ENCODE measurements around the gene SMC3. TPM values are rescaled to one million over a fixed set of nuclear protein-coding genes. Genes with fewer than 3 reads are reported as not detected.
"Not testable (repeated sequence)": the region's sequence is repeated elsewhere in the genome, so short reads cannot be mapped to it uniquely, and the experiment has no call there.

The SMC3 gene
- total and polyA plus RNA-seq, 5 donors, result 17.2 to 26.0 (median 23.5) TPM

DNA sequence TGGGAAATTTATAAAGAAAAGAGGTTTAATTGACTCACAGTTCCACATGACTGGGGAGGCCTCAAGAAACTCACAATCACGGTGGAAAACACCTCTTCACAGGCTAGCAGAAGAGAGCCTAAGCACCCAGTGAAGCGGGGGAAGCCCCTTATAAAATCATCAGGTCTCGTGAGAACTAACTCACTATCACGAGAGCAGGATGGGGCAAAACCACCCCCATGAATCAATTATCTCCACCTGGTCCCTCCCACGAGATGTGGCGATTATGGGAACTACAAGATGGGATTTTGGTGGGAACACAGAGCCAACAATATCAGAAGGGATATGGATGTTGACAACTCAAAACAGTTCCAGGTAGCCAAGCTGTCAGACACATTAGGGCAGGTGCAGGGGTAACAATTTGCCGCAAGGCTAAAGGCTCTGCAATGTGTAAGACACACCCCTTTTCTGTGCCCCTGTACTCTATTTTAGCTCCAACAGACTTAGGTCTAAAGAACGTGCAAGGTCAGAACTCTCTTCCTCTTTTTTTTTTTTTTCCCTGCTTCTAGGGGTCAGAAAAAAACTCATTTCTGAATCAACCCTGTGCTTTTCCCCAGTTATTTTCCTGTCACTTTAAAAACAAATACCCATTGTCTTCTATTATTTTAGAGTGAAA lies 46.0 kb downstream of the SMC3 start:
- Histone ChIP-seq H3K27me3 (ENCODE audit: control insufficient read depth, insufficient read depth) (no peaks in the 10 kb centered on the region), H3K4me1 (ENCODE audit: control insufficient read depth, insufficient read depth, low read length) (no peaks in the 10 kb centered on the region), H3K27ac (ENCODE audit: low read length) (no peak overlapping the region), H3K4me3 (ENCODE audit: low read length) (no peak overlapping the region), H3K9me3 (ENCODE audit: control insufficient read depth, low read length) (no peaks in the 10 kb centered on the region)
- intact Hi-C loops (cut with DNase I), result loop anchor here in 2 of 4 donors (5.0 to 10.0 kb wide), 2 partner anchors 69 to 281 kb away; no protein-coding TSS in a partner anchor
- DNase-seq (no peak), ATAC-seq (no peak)
- 67% methylated on average over 8 of the region's 8 CpGs for WGBS

DNA sequence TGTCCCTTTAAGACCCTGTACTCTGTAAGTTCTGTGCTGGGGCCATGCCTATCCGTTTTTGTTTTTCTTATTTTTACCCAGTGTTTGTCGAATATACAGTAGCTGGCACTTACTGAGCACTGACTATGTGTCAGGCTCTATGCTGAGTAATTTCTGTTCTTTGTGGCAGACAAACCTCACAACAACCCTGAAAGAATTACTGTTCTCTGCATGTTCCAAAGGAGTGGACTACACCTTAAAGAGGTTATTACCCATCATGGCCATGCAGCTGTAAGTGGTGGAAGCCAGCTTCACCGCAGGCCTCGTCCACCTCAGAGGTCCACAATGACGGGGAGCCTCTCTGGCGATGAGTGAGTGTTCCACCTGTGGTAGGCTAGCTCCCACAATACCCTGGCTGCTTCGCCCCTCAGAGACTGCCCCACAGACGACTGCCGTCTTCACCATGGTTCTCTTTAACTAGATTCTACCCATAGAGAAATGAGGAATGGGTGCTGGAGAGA lies 46.6 kb downstream of the SMC3 start:
- H3K4me3 ChIP-seq (ENCODE audit: low read length), result no peak overlapping the region
- no peak for ATAC-seq
- H3K9me3 ChIP-seq (ENCODE audit: control insufficient read depth, low read length), result no peaks in the 10 kb centered on the region
- no peaks in the 10 kb centered on the region for H3K4me1 ChIP-seq (ENCODE audit: control insufficient read depth, insufficient read depth, low read length)
- no peak for DNase-seq
- intact Hi-C loops (cut with DNase I), result loop anchor here in 2 of 4 donors (5.0 to 10.0 kb wide), 2 partner anchors 68 to 281 kb away; no protein-coding TSS in a partner anchor
- H3K27ac ChIP-seq (ENCODE audit: low read length), result no peak overlapping the region
- no peaks in the 10 kb centered on the region for H3K27me3 ChIP-seq (ENCODE audit: control insufficient read depth, insufficient read depth)
- WGBS, result 85% methylated on average over 9 of the region's 9 CpGs

DNA sequence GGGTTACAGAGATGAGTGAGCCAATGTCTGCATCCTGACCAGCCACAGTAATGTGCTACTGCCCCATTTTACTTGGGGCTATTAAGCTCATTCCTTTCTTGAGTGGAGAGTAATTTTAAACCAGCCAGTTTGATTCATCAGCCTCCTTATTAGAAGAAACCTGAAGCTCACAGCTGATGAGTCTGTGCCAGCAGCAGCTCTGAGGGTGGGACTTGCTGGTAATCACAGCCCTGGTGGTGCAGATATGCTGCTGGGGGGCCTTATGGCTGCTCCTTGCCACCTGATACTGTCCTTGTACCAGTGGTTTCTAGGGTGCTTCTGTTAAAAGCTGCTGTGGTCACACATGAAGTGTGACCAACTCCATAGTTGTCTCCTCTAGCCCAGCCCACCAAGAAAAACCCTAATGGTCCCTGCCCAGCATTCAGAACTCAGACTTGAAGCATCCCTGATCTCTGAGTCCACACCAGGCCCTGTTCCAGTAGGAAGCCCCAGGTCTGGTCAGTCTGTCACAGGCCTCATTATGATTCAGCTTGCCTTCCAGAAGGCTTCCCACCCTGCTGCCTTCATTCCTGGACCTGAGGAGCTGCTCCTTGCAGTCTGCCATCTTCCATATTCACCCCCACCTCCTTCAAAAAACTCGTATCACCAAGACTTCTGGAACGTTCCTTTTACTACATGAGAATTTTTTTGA lies 47.7 kb downstream of the SMC3 start:
- ATAC-seq (no peak), DNase-seq (no peak)
- no peak overlapping the region for H3K27ac ChIP-seq (ENCODE audit: low read length)
- 76% methylated on average over 2 of the region's 2 CpGs for WGBS
- H3K4me3 ChIP-seq (ENCODE audit: low read length), result no peak overlapping the region
- no peaks in the 10 kb centered on the region for H3K27me3 ChIP-seq (ENCODE audit: control insufficient read depth, insufficient read depth)
- intact Hi-C loops (cut with DNase I), result loop anchor here in 1 of 4 donors (10.0 kb wide), 1 partner anchor 280 kb away; no protein-coding TSS in a partner anchor
- H3K4me1 ChIP-seq (ENCODE audit: control insufficient read depth, insufficient read depth, low read length), result no peaks in the 10 kb centered on the region
- no peaks in the 10 kb centered on the region for H3K9me3 ChIP-seq (ENCODE audit: control insufficient read depth, low read length)

DNA sequence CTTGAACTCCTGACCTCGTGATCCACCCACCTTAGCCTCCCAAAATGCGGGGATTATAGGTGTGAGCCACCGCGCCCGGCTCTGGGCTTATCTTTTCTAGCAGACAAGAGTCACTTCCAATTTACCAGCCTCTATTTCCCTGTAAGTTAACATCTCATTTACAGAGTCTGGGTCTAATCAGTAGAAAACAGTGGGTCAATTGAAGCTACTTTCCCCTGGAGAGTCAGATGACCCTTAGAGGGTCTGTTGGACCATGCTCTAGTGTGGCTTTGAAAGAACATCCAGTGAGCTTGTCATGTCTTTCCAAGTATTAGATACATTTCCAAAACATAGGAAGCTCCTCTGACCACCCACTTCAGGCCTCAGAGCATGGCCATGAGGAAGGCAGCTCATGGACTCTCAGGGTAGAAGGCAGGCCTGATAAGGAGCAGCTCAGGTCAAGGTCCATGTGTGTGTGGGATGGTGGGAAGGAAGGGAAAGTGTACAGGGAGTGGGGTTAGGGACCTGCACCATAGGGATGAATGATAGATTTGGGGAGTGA lies 49.1 kb downstream of the SMC3 start:
- no peaks in the 10 kb centered on the region for H3K9me3 ChIP-seq (ENCODE audit: control insufficient read depth, low read length)
- no peaks in the 10 kb centered on the region for H3K27me3 ChIP-seq (ENCODE audit: control insufficient read depth, insufficient read depth)
- no peak overlapping the region for H3K4me3 ChIP-seq (ENCODE audit: low read length)
- DNase-seq (no peak), ATAC-seq (no peak)
- intact Hi-C loops (cut with DNase I), result loop anchor here in 1 of 4 donors (10.0 kb wide), 1 partner anchor 278 kb away; no protein-coding TSS in a partner anchor
- H3K4me1 ChIP-seq (ENCODE audit: control insufficient read depth, insufficient read depth, low read length), result no peaks in the 10 kb centered on the region
- 93% methylated on average over 5 of the region's 5 CpGs for WGBS
- H3K27ac ChIP-seq (ENCODE audit: low read length), result no peak overlapping the region

DNA sequence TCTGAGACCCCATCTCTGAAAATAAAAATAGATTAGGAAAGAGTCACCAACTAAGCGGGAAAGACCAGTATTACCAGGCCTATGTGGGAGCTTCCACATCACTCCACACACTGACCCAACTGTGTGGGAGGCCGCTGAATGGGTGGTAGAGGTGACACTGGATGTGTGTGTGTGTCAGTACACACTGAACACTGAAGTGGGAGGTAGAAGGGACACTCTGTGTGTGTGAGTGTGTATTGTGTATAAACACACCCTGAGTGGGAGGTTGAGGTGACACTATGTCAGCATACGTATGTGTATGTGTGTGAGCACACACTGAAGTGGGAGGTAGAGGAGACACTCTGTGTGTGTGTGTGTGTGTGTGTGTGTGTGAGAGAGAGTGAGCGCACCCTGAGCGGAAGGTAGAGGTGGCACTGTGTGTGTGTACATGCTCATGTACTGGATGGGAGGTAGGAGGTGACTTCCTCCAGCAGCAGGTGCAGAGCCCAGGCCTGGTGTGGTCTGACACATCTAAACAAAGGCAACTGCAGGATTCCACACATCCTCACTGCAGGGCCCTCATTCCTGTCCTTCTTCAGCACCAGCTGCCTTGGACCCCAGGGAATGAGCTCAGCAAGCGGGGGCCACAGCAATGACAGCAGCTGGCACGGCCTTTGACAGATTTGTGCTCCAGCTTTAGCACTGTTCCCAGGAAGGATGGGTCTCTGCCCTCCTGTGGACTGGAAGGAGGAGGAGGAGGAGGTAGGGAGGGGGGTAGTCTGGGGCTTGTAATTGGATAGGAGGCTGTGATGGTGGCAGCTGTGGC lies 50.1 kb downstream of the SMC3 start:
- no peak overlapping the region for H3K4me3 ChIP-seq (ENCODE audit: low read length)
- ATAC-seq (no peak), DNase-seq (no peak)
- no peaks in the 10 kb centered on the region for H3K9me3 ChIP-seq (ENCODE audit: control insufficient read depth, low read length)
- H3K4me1 ChIP-seq (ENCODE audit: control insufficient read depth, insufficient read depth, low read length), result no peaks in the 10 kb centered on the region
- H3K27me3 ChIP-seq (ENCODE audit: control insufficient read depth, insufficient read depth), result no peaks in the 10 kb centered on the region
- no peak overlapping the region for H3K27ac ChIP-seq (ENCODE audit: low read length)
- 92% methylated on average over 7 of the region's 7 CpGs for WGBS
- intact Hi-C loops (cut with DNase I), result loop anchor here in 1 of 4 donors (10.0 kb wide), 1 partner anchor 277 kb away; no protein-coding TSS in a partner anchor

DNA sequence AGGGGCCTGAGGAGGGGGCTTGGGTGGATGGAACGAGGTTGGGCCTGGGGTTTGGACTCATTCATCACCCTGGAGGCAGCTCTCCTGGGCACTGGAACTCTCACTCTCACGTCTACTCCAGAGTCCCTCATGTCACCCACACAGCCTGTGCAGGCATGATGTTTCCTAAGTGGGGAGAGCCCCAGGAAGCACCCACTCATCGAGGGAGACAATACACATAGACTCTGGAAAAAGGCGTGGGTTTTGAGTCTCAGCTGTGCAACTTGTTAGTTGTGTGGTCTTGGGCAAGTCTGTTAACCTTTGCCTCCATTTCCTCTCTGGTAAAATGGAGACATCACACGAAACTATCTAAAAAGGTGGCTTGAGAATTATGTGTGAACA lies 50.7 kb downstream of the SMC3 start:
- 68% methylated on average over 5 of the region's 5 CpGs for WGBS
- Histone ChIP-seq H3K4me3 (ENCODE audit: low read length) (no peak overlapping the region), H3K27ac (ENCODE audit: low read length) (no peak overlapping the region), H3K4me1 (ENCODE audit: control insufficient read depth, insufficient read depth, low read length) (no peaks in the 10 kb centered on the region), H3K9me3 (ENCODE audit: control insufficient read depth, low read length) (no peaks in the 10 kb centered on the region), H3K27me3 (ENCODE audit: control insufficient read depth, insufficient read depth) (no peaks in the 10 kb centered on the region)
- ATAC-seq (no peak), DNase-seq (no peak)
- intact Hi-C loops (cut with DNase I), result loop anchor here in 1 of 4 donors (10.0 kb wide), 1 partner anchor 277 kb away; no protein-coding TSS in a partner anchor

DNA sequence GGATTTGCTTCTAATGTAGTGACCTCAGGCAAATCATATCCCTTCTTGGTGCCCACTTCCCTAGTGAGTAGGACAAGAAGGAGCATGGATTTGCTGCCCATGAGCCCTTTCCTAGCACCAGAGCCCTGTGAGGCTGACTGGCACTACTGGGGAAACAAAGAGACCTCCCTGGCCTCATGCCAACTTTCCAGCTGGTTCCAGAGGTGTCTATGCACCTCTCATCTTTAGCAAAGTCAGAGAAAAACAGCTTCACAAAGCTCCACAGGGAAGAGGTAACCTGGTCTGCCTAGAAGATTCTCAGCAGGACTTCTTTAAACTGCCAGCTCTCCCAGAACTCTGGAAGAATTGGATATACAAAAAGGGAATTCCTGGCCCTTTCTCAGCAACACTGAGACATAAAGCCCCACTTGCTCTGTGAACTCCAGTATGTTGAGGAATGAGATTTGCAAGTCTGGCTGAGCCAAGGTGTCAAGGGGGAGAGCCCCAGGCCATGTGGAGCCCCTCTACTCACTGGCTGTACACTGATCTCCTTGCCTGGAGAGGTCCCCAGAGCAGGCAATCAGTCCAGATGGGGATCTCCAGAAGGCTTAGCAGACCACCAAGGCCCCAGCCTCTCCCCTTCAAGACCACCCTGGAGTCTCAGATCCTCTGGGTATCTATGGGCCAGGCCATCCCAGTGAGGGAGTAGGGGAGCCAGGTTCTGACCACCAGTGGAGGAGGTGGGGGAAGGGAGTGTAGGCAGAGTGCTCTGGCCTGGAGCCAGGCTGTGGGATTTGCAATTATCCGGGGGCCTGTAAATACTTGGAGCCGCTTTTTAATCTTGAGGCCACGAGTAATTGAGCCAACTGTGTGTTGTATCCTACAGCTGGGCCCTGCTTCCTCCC lies 52.3 kb downstream of the SMC3 start:
- DNase-seq (peak in 1 of 3 donors; percentile 53), ATAC-seq (no peak)
- Histone ChIP-seq H3K27me3 (ENCODE audit: control insufficient read depth, insufficient read depth) (no peaks in the 10 kb centered on the region), H3K9me3 (ENCODE audit: control insufficient read depth, low read length) (no peaks in the 10 kb centered on the region), H3K27ac (ENCODE audit: low read length) (no peak overlapping the region), H3K4me3 (ENCODE audit: low read length) (no peak overlapping the region), H3K4me1 (ENCODE audit: control insufficient read depth, insufficient read depth, low read length) (no peaks in the 10 kb centered on the region)
- intact Hi-C loops (cut with DNase I), result loop anchor here in 1 of 4 donors (10.0 kb wide), 1 partner anchor 275 kb away; no protein-coding TSS in a partner anchor
- WGBS, result 42% methylated on average over 3 of the region's 3 CpGs

DNA sequence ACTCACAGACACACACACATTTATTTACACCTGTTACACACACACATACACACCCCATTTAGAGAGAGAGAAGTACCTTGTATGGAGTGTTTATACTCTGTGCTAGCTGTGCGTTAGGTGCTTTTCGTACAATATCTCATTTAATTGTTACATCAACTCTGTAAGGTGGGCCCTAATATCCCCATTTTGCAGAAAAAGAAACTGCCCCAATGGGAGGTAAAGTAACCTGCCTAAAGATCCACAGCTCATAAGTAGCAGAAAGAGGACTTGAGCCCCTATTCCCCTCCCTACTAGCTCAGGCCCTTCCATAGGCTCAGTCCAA lies 52.9 kb downstream of the SMC3 start:
- no peaks in the 10 kb centered on the region for H3K27me3 ChIP-seq (ENCODE audit: control insufficient read depth, insufficient read depth)
- WGBS, result 98% methylated on average over 2 of the region's 2 CpGs
- ATAC-seq, result no peak

DNA sequence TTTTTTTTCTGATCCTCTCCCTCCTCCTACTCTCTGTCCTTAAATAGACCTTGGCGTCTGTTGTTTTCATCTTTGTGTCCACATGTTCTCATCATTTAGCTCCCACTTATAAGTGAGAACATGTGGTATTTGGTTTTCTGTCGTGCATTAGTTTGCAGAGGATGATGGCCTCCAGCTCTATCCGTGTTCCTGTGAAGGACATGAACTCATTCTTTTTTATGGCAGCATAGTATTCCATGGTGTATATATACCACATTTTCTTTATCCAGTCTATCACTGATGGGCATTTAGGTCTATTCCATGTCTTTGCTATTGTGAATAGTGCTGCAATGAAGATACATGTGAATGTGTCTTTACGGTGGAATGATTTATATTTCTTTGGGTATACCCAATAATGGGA lies 55.8 kb downstream of the SMC3 start:
- not testable (repeated sequence) for H3K9me3 ChIP-seq (ENCODE audit: control insufficient read depth, low read length); ATAC-seq

More for the DNA sequence above, 52.9 kb downstream of the SMC3 start:
- intact Hi-C loops (cut with DNase I), result no loop called here
- Histone ChIP-seq H3K4me3 (ENCODE audit: low read length) (no peak overlapping the region), H3K9me3 (ENCODE audit: control insufficient read depth, low read length) (no peaks in the 10 kb centered on the region), H3K4me1 (ENCODE audit: control insufficient read depth, insufficient read depth, low read length) (no peaks in the 10 kb centered on the region), H3K27ac (ENCODE audit: low read length) (no peak overlapping the region)
- no peak for DNase-seq

DNA sequence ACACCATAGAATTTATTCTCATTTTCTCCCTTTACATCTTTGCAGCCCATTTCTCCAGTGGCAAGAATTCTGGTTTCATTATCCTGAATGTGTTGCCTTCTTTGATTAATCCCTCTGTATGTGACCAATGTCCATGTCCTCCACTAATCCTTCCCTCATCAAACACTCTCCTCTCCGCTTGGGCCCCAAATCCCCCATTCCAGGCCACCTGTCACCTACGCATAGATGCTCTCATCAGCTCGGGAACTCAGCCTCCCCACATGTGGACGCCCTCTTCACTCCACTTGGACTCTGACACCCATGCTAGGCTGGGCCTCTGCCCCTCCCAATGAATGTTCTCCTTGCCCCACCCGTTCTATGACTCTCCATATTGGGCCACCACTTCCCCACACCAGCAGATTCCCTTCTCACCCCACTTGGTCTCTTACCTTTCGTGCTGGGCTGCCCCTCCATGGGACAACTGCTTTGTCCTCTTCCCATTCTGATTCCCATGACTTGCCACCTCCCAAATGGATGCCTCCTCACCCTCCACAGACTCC lies 57.9 kb downstream of the SMC3 start:
- DNase-seq (no peak), ATAC-seq (no peak)
- Histone ChIP-seq H3K27me3 (ENCODE audit: control insufficient read depth, insufficient read depth) (no peaks in the 10 kb centered on the region), H3K4me3 (ENCODE audit: low read length) (no peak overlapping the region), H3K4me1 (ENCODE audit: control insufficient read depth, insufficient read depth, low read length) (no peaks in the 10 kb centered on the region), H3K9me3 (ENCODE audit: control insufficient read depth, low read length) (no peaks in the 10 kb centered on the region), H3K27ac (ENCODE audit: low read length) (no peak overlapping the region)
- 91% methylated on average over 6 of the region's 6 CpGs for WGBS
- intact Hi-C loops (cut with DNase I), result no loop called here

More for the DNA sequence above, 55.8 kb downstream of the SMC3 start:
- DNase-seq; H3K4me3 ChIP-seq (ENCODE audit: low read length); H3K27ac ChIP-seq (ENCODE audit: low read length); H3K4me1 ChIP-seq (ENCODE audit: control insufficient read depth, insufficient read depth, low read length); intact Hi-C loops (cut with DNase I); H3K27me3 ChIP-seq (ENCODE audit: control insufficient read depth, insufficient read depth): not testable (repeated sequence)
- 62% methylated on average over 4 of the region's 4 CpGs for WGBS
